Activated CD4-positive, alpha-beta T cell treated with anti-CD3 and anti-CD28 coated beads for 48 hours (primary cell): ENCODE data around the gene POU2F2.

Experiments used
- DNase-seq: peaks from one replicate; pipeline ENCODE4 v3.0.0-alpha.2; 2020

Gene POU2F2

DNA sequence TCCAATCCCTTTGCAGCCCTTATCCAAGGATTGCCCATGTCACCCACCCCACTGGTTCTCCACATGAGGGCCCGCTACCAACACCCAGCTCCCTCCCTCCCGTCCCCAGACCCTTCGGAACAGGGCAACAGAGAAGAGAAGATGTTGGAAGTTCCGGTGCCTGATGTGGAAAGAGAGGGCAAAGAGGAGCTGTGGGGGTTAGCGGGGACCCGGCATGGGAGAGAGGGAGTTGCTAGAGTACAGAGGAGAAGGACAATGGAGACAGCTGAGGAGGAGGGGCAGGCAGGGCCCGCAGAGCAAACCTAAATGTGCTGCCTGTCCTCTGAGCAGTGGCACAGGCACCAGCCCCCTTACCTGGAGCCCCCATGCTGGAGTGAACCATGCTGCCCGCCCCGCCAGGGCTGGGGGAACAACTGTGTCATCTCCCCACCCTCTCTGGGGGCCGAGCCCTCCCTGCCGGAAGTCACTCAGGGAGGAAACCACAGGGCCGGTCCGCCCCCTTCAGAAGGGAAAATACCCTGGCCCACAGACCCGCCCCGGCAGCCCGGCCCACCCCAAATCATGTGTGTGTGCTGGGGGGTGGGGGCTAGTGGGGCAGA is at the start of gene POU2F2:
TSS of gene POU2F2 (minus strand) at position 417 of the 599 bp plus-strand sequence. CDS start at position 382, 35 bp downstream.
- DNase-seq = peak; percentile 87

DNA sequence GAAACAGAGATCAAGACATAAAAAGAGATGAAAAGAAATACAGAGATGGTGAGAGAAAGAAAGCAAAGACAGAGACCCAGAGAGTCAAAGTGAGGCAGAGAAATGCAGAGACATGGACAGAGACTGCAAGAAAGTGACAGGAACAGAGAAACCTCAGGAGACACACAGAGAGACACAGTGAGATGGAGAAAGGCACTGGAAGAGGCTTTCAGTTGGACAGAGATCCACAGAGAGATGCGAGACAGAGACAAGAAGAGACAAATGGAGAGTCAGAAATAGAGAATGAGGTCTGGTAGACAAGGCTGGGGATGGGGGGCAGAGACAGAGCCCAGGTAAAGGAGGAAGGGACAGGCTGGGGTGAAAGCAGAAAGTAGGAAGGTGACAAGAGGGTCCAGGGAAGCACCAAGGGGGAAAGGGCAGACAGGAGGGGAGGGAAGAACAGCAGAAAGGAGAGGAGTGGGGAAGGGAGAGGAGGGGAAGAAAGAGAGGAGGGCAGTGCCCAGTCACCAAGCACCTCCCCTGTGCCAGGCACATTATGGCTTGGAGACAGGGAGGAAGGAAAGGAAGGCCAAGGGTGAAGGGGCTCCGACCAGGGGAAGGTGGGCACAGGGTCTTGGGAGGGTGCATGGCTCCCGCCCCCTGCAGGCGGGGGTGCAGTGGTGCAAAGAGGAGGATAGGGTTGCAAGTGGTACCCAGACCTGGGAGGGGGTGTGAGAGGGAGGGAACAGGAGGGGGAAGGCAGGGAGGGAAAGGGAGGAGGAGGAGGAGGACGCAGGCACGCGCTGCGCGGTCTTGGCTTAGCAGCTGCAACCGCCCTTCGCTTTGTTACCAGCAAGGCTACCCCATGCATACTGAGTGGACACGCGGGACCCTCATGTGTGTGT is 46.8 kb upstream of the POU2F2 start:
- peak; percentile 32 for DNase-seq

DNA sequence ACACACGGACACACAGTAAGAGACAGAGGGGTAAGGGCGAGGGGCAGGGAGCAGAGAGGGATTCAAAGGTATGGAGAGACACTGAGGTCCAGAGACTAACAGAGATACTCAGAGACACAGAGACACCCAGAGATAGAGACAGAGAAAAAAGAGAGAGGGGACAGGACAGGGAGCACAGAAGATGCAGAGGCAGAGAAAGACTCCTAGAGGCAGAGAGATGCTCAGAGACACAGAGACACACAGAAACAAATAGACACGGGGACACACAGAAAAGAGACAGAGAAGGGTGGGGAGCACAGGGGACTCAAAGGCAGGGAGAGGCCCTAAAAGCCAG is 45.4 kb upstream of the POU2F2 start:
- no peak for DNase-seq

DNA sequence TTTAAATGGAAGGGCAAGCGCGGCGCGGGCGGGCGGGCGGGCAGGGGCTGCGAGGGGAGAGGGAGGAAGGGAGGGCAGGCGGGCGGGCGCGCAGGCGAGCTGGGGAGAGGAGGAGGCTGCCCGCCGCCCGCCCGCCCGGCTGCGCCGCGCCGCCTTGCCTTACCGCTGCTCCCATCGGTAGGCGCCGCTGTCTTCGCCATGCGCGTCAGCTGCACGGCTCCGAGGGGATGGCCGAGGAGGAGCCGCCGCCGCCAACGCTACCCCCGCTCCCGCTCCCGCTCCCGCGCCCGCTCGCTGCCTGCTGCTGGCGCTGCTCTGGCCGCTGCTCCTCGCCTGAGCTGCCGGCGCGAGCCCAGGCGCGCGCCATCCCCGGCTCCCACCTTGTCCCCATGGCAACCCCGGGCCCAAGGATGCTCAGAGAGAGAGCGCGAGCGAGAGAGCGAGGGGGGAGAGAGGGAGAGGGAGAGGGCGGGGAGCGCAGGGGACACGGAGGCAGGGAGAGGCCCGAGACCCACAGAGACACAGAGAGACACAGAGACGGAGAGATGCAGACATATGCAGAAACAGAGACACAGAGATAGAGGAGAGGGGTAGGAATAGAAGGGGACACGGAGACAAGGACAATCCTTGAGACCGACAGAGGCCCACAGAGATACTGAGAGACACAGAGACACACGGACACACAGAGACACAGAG is 44.9 kb upstream of the POU2F2 start:
- peak; percentile 82 for DNase-seq

DNA sequence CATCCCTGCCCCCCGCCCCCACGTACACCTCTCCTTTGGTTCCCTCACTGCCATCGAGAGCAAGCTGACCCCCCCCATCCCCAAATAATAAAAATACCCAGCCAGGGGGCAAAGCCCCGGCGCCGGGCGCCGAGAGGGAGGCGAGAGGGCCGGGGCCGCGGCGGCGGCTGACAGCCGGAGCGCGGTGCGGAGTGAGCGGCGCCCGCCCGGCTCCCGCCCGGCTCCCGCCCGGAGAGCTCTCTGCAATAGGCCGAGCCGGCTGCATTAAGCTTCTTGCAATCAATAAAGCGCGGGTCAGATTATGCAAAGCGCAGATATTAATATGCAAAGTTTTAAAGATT is 44.4 kb upstream of the POU2F2 start:
- DNase-seq = no peak

DNA sequence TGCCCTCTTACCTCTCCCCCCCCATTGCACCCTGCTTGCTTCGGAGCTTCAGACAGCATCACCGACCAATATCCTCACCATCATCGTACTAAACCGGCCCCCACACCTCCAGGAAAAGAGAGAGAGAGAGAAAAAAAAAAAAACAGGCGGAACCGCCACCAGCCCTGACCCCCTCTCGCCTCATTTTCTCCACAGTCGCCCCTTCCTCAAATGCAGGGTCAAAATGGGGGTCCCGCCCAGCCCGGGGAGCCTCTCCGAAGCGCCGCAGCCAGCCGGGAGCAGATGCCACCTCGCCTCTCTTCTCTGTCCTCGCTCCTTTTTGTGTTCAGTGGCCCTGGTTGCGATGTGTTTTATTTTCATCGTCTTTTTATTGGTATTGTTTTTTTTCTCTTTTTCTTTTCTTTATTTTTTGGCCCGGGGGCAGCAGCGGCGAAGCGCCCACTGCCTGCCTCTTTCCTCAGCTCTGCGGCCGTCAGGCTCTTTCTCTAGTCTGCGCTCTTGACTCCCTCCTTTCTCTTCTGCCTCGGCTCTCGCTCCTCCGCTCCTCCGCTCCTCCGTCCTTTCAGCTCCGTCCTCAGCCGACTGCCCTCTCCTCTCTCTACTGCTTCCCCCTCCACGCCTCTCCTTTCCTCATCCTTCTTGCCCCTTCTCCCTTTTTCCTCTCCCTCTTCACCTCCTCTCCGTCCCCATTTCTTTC is 43.9 kb upstream of the POU2F2 start:
- DNase-seq = no peak

DNA sequence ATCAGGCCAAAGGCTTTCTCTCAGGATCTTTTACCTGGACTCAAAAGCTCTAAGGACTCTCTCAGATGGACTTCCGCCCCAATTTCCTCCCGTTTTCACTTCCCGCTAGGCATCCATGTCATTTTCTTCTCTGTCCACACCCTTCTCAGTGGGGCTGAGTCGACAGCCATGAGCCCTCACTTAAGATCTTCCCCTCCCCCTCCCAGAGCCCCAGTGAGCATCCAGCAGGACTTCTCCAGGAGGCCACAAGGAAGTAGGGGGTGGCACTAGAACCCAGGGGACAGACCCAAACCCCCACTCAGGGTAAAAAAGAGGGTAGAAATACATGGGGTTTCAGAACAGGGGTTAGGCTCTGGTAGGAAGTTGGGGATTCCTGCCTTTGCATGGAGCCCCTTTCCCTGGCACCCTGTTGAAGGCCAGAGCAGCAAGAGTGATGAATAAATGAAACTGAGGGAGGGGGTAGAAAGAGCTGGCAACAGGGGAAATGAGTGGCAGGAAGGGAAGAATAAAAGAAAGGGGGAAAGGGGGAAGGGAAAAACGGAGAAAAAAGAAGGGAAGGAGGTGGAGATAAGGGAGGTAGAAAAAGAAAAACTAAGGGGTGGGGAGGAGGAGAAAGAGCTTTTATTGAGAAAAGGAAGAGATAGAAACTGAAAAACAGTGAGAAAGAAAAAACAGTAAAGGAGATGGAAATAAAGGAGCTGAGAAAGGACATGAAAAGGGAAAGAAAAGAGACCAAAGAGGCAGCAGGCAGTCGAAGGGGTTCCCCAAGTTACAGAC is 42.9 kb upstream of the POU2F2 start:
- DNase-seq = no peak

DNA sequence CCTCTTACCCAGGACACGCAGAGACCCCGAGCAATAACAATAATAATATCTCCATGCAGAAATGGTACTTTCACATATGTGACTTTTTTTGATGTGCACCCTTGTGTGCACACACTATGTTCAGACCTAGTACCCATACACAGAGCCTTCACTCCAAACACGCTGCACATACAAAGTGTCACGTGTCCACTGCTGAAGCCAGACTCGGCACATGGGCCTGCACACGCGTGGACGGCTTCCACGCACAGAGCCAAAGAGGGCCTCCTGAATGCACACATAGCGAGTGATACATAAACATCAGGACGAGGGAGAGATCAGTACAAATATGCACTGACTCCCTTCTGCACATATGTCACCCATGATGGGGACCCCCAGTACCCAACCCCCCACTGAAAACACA is 41.9 kb upstream of the POU2F2 start:
- DNase-seq = no peak

DNA sequence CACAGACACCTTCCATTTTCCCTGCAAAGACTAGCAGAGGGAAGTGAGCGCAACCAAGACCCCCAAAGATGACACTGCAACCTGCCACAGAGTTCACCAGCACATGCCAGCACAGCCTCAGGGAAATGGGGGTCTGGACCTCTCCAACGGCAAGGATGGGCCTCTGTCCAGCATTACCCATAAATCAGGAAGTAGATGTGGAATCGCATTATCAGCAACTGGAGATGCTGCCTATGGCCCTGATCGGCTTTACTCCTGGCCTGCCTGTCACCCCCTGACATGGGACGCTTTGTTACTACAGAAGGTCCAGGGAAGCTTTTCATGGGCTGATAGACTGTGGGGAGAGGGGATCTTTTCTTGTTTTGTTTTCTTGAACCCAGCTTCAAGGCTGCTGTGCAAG is 41.4 kb upstream of the POU2F2 start:
- DNase-seq = no peak

DNA sequence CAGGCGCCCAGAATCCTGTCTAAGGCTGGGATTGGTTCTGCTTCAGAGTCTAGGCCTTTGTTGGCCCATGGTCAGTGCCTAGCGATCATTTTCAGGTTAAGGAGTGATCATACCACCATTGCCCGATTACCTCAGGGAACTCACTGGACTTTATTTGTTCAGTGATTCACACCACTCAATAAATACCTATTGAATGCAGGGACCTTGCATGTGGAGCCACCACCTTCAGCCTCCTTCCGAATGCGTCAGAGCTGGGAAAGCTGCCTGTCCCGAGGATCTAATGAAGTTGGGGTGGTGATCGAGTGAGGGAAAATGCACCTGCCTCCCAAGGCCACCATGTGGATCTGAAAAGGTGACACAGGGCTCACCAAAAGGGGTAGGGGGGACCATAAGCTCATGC is 40.0 kb upstream of the POU2F2 start:
- no peak for DNase-seq

DNA sequence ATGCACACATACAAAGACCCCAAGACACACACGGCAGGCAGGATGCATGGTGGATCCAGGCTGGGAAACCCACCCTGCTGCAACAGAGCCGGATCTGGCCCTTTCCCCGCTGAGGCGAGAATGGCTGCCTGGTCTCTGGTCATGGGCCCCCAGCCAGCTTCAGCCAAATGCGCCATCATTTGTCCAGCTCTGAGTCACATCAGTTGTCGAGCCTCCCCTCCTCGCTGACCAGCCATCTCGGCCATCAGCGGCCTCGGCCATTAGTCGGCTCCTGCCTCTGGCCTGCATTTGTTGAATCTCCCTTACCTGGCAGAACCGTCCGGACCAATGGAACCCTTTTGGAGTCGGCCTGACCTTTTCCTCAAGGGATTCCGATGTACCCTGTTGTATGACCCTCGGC is 38.5 kb upstream of the POU2F2 start:
- DNase-seq = no peak

DNA sequence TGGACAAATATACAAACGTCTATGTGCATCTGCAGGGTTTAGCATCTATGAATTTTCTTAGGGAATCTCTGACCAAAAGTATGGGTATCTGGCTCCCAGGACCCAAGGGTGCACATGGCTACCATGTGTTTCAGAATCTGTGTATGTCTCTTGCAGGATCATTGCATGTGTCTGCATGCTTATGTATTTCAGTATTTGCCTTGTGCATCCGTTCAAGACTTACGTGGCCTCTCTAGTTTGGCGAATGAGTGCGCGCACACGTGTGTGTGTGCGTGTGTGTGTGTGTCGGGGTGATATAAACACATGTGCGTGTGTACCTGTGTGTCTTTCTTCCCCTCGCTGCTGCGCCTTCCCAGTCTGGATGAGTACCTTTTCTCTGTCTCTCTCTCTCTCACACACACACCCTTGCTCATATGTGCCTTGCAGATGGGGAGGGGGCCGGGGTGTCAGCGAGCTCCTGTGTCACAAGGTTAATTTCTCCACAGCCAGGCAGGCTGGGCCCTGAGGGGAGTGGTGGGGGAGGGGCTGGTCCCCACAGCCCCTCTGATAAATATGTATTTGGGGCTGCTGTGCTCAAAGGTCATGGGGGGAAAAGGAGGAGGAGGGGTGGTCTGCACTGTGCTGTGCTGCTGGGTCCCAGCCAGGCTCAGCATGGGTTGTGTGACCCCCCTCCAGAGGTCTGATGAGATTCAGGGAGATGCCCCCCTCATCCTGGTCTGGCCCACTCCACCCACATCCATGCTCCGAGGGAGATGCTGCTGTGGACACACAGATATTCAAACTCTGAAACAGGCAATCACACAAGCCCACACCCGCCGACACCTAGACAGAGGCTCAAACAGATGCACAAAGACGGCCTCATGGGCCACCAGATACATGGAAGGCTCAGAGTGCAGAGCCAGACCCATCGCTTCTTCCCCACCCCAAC is 37.5 kb upstream of the POU2F2 start:
- DNase-seq = no peak

DNA sequence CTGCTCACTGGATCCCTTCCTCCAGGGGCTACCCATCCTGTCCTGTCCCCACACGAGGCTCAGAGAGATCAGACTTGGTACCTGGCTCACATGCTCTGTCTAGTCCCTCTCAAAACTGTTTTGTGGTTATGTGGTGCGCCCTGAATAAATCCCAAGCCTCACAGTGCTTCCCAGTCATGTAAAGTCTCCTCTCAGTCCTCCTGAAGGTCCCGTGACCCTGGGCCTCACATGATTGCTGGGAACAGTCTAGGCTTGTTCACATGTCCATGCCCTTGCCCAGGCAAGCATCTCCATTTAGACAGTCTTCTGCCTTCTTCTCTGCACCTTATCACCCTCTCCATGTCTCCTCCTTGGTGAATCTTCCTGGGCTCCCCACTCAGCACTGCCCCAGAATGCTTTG is 36.0 kb upstream of the POU2F2 start:
- no peak for DNase-seq

DNA sequence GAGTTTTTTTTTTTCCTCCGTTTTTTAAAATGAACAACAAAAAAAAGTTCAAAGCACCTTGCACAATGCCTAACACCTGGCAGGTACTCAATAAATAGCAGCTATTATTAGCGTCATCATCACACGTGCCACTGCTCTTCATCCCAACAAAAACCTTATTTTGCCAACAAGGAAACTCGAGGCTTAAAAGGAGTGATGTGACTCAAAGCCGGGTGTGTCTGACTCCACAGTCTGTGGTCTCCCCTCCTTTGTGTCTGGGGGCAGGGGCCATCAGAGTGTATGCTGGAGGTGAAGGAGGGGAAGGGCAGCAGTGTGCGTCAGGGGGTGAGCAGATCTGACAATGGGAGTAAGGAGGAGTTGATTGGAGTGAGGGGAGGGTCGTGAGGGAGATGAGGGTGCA is 34.1 kb upstream of the POU2F2 start:
- DNase-seq = no peak

DNA sequence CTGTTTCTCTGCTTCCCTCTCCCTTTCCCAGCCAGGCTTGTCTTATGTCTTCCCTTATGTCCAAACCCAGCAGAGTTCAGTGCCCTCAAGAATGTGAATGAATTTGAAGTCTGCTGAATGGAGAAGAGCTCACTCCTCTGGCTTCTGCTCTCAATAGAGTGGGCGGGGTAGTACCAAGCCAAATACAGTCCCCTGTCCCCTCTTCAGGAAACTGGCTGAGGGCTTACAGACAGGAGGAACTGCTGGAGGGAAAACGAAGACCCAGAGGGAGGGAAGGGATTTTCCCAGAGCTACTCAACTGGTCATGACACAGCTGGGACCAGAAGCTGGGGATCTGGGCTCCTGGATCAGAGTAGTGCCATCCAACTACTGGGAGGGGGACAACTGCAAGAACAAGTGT is 32.9 kb upstream of the POU2F2 start:
- DNase-seq = no peak

DNA sequence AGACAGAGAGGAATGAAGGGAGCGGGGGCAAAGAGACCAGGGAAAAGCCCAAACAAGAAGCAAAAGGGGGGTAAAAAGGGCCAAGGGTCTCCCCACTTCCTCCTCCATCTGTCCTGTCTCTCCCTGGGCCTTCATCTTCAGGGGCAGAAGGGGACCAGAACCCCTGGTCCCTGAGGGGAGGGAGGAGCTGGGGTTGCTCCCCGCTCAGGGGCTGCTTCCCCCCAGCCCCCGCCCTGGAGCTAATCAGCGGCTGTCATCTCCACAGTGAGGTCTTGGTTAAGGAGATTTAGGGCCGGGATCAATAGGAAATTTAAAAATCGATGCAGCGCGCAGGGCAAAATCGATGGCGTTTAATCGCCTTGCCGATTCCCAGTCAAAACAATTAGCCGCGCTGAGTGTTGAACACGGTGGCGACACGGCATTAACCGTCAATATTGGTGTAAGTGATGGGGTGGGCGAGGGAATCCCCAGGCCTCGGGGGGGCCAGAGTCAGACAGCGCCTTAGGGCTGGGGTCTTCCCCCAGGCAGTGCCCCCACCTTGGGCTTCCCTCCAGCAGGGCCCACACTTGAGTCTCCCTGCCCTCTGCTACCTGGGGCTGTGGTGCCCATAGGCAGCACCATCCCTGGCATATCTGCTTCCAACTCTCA is 29.5 kb upstream of the POU2F2 start:
- no peak for DNase-seq

DNA sequence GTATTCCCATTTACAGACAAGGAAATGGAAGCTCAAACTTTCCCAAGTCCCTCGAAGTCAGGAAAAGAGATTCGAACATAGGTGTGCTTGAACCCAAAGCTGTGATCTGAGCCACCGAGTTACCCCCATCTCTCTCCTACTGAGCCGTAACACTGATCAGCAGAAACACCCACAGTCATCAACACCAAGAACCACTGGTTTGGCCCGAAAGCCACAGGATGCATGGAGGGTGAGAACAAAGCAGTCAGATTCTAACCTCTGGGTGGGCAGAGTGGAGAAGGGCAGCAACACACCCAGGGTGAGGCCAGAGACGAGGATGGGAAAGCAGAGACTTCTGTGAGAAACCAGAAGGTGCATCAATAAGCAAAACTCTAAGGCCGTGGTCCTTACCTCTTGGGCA is 27.7 kb upstream of the POU2F2 start:
- DNase-seq = no peak

DNA sequence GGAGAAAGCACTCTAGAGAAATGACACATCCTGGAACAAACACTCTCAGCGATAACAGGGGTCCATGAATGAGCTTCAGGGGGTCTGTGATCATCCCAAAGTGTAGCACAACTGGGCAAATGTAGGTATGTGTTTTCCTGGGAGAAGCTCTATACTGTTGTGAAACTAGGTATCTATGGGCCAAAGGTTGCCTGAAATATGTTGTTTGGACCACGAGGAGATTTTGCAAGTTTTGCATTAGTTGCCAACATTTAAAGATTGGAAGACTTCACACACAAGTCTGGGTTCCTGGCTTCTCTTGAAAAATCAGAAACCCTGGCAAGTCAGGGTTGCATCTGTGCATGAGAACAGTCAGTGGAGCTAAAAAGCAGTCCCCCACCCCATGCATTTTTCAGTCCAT is 26.7 kb upstream of the POU2F2 start:
- DNase-seq = no peak

DNA sequence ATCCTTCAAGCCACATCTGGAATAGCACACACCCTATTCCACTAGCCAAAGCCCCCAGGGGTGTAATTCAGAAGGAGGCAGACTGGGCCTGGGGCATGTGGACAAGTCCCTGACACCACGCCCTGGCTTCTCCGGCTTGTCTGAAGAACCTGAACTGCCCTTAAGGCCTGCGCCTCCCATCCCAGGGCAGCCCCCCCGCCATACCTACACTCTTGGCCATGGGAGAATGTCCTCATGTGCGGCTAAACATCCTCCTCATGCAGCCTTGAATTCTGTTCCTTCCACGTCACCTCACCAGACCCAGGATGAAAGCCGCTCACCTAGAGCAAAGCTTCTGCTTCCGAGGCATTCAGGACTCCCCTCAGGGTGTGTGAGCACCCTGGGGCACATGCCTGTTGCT is 24.3 kb upstream of the POU2F2 start:
- DNase-seq = no peak

DNA sequence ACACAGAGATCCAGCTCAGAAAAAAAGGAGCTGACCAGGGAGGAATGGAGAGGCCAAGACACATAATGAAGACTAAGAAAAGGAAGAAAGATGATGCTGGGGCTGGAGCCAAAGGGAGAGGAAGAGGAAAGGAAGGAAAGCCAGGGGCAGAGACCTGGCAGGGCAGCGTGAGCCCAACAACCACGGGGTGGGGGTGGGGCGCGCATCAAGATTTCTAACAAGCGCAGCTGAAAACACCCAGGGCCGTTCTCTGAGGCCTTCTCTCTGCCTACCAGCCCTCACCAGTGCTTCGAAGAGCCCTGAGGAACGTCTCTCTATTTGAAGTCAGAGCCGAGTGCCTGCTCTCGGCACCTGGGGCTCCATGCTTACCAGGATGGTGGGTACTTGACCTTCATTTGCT is 23.6 kb upstream of the POU2F2 start:
- DNase-seq = no peak
